KG1 (cell line): ENCODE measurements around the gene SCGB1C1.

Experiments used
- DNase-seq: peaks from one replicate; lab custom pipeline; 2025; lab: John Stamatoyannopoulos, UW

The SCGB1C1 gene

DNA sequence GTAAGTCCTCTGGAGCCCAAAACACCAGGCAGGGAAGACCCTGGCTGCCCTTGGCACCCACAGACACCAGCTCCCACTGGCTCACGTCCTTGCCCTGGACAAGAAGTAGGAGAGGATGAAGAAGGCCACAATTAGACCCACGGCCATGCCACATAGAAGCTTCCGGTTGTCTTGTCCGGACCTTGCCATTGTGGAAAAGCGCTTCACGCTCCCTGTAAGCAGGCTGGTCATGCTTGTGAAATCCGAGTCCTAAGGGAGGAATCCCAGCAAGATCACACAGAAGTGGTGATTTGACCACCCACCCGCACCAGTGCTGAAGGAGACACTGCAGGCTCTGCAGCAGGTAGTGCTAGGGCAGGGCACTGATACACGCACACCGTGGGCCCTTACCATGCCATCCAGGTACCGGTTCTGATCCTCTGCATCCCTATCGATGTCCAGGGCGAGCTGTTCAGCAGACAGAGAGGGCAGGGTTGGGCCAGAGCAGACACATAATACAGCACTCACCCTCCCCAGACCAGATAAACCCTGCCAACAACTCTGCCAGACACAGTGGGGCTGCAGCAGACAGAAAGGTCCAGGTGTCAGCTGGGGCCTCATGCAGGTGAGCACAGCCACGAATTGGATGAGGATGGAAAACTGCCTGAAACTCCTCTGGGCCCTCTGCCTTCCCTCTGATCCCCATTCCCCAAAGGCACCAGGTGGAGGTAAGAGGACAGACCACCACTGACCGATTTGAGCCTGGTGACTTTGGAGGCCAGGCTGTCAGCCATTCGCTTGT is 12.5 kb downstream of the SCGB1C1 start:
- no peak for DNase-seq

DNA sequence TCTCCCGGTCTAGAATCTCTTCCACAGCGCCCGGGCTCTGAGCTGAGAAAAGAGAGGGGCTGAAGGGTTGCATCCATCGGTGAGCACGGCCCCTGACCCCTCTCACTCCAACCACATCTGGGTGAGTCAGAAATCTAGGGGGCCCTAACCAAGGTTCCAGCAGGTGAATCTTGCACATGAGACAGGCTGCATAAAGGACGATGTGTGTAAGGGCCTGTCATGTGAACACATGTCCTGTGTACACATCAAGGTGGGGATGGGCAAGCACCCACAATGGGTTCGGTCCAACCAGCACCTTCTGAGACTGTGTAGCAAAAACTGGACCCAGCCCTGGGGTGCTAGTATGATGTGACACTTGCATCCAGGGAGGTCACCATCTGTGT is 13.1 kb downstream of the SCGB1C1 start:
- DNase-seq: no peak

DNA sequence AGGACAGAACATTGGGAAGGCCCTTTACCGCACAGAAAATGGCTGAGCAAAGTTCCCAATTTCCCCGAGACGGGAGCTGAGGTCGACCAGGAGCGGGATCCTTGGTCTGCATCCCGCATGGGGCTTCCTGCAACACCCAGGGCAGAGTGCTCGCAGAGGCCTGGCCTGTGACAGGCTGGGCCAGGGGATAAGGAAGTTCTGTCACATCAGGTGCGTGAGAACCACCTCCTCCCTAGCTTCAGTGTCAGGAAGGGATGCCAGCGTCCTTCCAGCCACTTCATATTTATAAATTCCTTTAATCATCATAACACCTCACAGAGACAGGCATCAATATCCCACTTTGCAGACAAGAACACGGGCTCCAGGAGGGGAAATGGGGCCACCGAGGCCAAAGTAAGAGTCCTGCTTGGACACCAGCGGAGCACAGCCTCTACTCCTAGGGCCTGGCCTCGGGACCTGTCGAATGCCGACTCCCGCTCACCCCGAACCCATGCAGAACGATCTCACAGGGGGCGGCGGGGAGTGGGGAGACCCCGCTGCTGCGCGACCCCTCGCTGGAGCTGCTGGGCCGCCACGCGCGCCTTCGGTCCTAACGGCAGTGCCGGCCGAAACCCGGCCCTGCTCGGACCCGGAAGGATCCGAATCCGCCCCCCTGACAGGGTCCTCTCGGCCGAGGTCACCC is 13.8 kb downstream of the SCGB1C1 start:
- DNase-seq: no peak

DNA sequence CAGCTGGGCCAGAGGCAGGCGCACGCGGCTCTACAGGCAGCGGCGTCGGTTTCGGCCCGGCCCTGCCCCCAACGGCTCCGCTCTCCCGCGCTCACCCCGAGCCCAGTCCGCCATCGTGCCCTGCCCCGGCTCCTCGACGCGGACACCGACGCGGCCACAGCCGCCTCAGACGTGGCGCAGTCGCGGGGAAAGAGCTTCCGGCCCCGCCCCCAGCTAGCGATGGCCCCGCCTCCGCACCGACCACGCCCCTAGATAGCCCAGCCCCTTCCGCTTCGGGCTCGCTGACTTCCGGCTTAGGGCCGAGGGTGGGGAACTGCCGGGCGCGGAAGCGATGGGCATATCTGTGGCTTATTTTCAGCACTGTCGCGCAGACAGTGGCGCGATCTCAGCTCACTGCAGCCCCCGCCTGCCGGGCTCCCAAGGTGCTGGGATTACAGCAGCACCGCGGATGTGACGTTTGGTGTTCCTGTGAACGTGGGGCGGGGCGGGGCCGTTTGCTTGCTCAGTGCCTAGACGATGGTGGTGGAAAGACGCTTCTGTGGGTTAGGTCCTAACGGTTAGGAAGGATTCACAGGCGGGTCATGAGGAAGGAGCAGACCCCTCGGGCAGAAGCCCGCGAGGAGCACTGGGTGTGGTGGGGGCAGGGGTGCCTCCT is 14.5 kb downstream of the SCGB1C1 start, which contains the start of the genes BET1L and RIC8A:
Gene BET1L (minus strand): TSS at position 192 of the 655 bp plus-strand sequence. CDS start 78 bp downstream, at position 114.
Gene RIC8A (plus strand): TSS at position 501 of the 655 bp plus-strand sequence. CDS start 1,147 bp downstream, outside the sequence.
- DNase-seq: peak; percentile 90

DNA sequence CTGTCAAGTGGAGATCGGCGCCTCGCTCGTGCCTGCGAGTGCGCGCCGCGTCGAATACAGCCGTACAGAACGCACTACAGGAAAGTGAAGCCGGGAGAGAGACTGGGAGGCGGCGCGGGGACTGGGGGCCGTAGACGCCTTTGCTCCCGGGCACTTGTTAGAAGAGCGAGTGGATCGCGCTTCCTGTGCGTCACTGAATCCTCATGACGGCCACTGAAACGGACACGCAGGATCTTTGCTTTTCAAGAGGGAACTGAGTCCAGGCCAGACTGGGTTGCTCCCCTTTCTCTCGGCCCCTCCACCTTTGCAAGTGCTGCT is 14.9 kb downstream of the SCGB1C1 start:
- DNase-seq: no peak

DNA sequence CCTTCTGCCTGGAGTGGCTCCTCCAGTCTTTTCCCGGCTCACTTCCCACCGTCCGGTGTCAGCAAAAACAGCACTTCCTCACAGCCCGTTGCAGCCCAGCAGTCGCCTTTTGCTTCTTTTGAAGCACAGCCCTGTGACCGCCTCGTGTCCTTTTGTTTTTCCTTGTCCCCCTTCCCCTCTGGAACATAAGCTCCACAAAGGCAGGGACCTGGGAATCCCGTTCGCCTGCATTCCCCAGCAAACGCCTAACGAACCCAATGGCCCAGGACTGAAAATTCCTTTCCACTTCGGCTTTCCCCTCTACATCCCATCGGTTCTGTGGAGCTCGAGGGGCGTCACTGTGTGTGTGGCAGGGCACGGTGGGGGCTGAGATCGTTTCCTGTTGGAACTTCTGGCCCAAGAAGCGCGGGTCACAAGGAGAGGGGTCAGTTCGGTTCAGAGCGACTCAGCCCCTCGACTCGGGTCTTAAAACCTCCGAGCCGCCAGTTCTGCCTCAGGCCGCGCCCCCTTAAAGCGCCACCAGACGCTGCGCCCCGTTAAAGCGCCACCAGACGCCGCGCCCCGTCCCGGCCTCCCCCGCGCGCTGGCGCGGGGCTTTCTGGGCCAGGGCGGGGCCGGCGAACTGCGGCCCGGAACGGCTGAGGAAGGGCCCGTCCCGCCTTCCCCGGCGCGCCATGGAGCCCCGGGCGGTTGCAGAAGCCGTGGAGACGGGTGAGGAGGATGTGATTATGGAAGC is 15.5 kb downstream of the SCGB1C1 start:
- DNase-seq: peak; percentile 40

DNA sequence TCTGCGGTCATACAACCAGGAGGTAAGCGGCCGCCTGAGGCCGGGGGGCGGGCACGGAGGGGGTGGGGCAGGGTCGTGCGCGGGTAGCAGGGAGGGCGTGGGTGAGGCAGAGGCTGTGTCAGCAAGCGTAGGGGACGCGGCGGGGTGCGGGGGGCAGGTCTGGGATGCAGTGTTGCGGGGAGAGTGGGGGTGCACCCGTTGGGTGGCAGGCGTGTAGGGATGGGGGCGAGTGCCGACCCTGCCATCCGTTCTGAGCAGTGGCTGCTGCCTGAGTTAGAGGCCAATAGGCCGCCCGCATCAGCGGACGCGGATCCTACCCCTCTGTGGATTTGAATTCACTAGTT is 16.0 kb downstream of the SCGB1C1 start:
- DNase-seq: no peak

DNA sequence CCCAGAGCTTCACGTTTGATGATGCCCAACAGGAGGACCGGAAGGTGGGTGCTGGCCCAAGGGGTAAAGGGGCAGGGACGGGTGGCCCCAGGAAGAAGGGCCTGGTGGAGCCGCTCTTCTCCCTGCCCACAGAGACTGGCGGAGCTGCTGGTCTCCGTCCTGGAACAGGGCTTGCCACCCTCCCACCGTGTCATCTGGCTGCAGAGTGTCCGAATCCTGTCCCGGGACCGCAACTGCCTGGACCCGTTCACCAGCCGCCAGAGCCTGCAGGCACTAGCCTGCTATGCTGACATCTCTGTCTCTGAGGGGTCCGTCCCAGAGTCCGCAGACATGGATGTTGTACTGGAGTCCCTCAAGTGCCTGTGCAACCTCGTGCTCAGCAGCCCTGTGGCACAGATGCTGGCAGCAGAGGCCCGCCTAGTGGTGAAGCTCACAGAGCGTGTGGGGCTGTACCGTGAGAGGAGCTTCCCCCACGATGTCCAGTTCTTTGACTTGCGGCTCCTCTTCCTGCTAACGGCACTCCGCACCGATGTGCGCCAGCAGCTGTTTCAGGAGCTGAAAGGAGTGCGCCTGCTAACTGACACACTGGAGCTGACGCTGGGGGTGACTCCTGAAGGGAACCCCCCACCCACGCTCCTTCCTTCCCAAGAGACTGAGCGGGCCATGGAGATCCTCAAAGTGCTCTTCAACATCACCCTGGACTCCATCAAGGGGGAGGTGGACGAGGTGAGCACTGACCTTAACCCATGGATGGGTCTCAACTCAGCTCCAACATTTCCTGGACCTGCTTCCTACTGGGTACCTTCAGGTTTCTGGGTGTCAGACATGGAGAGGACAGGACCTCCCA is 16.6 kb downstream of the SCGB1C1 start:
- DNase-seq: no peak

DNA sequence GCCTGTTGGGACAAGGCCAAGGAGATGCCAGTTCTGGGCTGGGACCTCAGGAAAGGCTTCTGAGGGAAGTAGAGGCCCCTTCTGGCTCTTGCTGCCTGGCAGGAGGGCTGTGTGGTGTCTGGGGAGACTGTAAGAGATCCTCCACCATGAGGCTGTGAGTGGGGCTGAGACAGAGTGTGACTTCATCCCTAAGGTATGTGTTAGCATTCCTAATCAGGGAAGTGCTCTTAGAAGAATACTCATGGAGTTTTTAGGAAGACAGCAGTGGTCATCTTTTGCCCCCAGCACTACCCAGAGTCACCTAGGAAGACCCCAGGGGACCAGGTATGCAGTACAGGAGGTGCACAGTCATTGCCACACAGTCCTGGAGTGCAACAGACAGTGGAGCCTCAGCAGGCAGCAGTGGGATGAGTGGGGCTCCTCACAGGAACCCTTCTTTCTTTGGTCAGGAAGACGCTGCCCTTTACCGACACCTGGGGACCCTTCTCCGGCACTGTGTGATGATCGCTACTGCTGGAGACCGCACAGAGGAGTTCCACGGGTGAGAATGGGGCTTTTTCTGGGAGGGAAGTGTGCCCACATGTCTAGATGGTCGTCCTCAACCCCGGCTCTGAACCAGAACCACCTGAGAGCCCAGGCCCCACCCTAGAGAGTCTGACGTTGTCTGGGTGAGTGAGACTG is 17.4 kb downstream of the SCGB1C1 start:
- no peak for DNase-seq

DNA sequence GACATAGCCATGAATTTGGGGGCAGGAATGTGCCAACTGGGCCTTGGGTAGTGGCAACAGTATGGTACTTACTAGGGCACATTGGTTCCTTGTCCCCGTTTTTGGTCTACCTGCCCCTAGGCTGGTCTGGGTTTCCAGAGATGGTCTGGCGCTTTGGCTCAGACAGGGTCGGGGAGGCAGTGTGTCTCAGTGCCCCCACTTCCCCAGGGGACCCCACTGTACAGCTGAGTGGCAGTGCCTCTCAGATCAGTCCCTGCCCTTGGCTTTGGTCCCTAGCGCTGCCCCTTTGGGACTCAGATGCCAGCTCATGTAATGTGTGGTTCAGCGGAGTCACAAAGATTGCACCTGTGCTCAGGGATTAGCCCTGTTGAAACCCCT is 17.9 kb downstream of the SCGB1C1 start:
- no peak for DNase-seq

DNA sequence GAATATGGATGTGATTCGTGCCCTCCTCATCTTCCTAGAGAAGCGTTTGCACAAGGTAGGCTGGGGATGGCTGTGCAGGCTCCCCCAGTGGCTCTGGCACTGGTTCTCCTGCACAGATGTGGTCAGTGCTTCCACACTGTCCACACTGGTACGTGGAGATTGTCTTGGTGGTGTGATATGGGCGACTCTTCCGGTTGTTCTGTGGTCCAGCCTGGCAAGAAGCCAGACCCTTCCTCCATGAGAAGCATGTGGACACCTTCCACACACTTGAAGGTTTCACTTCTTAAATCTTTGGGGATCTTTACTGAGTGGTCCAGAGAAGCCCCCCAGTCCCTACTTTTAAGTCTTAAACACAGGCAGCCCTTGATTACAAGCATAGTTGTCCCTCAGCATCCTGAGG is 18.4 kb downstream of the SCGB1C1 start:
- no peak for DNase-seq

DNA sequence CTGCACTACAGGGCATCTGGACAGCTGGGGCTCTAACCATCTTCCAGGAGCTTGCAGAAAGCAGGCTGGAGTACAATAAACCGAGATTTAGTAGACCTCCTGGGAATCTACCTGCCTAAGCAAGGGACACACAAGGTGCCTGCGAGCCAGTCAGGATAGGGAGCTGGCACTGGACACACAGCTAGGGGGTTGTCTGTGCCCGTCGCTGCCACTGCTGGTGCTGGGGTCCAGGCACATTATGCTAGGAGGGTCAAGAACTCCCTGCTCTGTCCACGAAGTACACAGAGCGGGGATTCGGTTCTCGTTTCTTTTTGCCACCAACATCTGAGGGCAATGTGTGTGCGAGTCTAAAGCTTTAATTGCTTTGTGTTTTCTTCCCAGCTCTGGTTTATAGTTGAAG is 18.9 kb downstream of the SCGB1C1 start:
- no peak for DNase-seq

DNA sequence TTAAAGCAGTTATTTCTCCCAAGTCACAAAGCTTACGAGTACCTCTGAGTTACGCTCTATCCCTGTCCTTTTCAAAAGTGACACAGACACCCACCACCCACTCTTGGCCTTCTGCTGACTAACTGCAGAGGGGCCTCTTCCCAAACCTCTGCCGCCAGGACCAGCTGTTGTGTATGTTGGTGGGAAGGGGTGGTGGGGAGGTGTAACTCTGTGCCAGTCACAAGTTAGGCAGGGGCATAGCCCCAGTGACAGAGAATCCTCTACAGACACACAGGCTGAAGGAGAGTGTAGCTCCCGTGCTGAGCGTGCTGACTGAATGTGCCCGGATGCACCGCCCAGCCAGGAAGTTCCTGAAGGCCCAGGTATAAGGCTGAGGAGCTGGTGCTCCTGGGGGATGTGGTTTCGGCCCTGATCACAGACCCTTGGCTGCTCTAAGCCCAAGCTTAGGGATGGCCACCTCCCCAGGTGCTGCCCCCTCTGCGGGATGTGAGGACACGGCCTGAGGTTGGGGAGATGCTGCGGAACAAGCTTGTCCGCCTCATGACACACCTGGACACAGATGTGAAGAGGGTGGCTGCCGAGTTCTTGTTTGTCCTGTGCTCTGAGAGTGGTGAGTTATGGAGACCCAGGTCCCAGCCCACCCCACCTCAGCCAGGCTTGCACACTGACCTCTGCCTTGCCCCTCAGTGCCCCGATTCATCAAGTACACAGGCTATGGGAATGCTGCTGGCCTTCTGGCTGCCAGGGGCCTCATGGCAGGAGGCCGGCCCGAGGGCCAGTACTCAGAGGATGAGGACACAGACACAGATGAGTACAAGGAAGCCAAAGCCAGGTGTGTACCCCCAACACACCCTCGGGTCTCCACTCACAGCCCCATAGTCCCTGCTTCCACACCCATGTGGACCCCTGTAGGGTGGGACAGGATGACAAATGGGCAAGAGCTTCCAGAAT is 19.5 kb downstream of the SCGB1C1 start:
- no peak for DNase-seq

DNA sequence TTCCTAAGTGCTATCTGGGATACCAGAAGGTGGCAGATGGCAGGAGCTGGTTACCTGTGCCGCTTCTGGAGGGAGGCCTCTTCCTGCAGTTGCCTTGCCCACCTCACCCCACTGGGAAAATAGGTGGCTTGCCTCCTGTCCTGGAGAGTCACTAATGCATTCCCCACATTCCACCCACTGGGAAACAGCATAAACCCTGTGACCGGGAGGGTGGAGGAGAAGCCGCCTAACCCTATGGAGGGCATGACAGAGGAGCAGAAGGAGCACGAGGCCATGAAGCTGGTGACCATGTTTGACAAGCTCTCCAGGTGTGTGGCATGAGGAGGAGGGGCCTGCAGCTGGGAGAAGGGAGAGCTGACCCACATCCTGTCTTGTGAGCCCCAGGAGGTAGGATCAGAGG is 20.2 kb downstream of the SCGB1C1 start:
- DNase-seq: no peak

DNA sequence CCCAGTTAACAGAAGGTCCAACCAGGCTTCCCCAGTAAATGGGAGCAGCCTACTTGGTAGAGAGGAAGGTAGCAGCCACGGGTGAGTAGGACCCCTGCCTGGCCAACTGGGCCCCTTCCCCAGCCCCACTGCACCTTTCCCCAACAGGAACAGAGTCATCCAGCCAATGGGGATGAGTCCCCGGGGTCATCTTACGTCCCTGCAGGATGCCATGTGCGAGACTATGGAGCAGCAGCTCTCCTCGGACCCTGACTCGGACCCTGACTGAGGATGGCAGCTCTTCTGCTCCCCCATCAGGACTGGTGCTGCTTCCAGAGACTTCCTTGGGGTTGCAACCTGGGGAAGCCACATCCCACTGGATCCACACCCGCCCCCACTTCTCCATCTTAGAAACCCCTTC is 21.2 kb downstream of the SCGB1C1 start:
- no peak for DNase-seq

DNA sequence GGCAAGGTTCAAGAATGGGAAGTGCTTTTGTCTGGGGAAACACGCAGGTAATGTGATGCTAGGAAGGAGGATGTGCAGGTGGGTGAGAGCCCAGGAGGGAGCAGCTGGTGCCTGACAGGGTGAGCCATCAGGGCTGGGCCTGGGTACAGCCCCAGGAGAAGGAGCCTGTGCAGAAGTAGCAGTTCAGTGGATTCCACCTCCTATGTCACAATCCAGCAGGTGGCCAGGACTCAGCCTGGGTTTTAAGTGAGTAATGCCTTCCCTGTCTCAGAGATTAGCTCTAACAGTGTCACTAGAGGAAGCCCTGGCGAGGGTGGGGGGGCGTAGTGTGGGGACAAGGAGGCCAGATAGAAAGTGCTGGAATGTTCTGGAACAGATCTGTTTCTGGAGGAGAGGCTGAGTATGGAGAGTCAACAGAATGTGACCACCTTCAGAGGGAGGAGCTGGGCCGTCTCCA is 22.7 kb downstream of the SCGB1C1 start:
- DNase-seq: no peak

DNA sequence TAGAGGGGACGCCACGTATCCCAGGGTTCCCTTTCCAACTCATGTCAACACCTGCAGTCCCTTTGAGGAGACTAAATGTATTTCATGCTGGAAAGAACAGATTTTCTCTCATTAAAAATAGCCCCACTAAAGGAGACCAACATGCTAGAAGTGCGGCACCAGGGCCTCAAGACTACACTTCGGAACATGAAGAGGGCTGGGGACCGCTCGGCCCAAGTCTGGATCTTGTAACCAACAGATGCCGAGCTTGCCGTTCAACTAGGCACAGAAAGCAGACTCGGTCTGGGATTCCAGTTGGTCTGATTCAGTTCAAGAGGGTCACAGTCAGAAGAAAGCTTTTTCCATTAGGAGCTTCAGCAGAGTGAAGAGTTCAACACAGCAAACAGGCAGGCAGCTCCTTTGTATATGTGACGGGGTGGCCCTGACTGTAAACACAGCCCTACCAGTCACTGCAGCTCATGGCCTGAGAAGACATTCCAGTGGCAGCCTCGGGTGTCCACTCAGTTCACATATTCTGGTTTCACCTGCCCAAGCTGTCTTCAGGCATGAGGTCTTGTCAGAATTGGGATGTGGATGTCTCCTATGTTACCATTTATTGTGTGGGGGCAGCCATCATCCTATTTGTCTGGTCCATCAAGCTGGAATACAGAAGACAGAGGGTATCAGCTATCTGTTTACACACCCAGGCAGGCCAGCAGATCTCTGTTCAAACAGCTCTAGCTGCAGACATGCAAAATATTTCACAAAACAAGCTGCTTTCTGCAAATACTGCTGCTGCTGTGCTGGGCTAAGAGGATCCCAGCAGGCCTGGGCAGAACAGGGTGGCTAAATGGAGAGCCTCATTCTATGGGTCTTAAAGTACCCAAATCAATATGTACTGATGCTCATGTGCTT is 23.4 kb downstream of the SCGB1C1 start:
- DNase-seq: no peak

DNA sequence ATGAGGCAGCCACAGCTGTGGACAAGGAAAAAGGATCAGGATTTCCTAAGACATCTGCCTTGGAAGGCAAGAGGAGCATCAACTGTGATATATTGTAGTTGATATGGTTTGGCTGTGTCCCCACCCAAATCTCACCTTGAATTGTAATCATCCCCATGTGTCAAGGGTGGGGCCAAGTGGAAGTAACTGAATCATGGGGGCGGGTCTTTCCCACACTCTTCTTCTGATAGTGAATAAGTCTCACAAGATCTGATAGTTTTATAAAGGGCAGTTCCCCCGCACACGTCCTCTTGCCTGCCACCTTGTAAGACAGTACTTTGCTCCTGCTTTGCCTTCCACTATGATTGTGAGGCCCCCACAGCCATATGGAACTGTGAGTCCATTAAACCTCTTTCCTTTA is 24.8 kb downstream of the SCGB1C1 start:
- no peak for DNase-seq
